GM18519 (cell line): Measurements from ENCODE around the gene SULT1A1.

Experiments used
- ATAC-seq: cut with Tn5 transposase; IDR thresholded peaks from one replicate; pipeline ENCODE4 v1.9.1; 2021; ENCODE audit warnings: mild to moderate bottlenecking, moderate library complexity; ENCODE audit not compliant: unreplicated experiment, low FRiP score

SULT1A1 gene

DNA sequence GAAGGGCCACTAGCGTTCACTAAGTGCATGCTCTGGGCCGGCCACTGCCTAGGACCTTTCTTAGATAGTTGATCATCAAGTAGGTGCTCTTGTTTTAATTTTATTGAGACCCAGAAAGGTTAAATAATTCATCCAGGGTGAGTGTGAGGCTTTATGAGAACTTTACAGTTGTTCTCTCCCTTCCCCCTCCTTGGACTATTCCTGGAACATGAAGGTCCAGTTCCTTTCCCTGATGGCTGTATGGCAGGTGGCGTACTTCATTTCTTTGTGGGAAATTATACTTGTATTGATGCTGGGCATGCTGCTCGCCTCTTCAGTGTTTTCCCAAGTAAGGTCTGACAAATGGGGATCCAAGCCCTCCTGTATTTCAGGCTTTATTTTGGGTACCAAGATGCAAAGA lies 47.6 kb downstream of the SULT1A1 start:
- no peak for ATAC-seq

DNA sequence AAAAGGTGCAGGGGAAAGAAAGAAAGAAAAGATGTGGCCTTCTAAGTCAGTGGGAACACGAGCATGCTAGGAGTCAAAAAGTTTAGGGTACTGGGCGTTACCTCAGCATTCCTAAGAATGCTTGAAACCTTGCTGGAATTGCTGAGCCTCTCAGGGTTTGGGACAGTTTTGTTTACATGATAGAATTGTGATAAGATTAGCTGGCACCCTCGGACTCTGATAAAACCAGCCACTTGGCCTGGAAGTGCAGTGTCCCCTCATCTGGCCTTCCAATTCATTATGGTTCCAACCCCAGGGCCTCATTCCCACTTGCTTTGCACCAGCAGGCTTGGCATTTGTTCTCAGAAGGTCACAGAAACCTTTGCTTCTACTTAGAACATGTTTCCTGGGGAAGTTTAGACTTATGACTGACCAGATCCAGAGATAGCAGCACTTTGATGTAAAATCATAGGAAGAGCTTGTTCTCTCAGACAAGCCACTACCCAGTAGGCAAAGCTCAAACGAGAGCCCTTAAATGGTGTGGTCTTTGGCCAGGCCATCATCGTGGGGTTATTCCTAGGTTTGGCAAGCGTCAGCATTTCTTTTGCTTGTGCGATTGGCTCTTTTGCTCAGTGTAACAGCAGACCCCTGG lies 48.2 kb downstream of the SULT1A1 start:
- no peak for ATAC-seq

DNA sequence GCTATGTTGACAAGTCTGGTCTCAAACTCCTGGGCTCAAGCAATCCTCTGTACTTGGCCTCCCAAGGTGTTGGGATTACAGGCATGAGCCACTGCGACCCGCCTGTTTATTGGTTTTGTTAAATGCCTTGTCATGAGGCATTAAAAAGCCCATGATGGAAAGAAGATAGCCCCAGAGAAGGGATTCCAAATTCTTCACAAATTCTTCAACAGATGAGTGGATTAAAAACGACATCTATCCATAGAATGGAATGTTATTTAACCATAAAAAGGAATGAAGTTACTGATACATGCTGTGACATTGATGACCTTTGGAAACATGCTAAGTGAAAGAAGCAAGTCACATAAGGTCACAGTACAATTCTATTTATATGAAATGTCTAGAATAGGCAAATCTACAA lies 51.4 kb downstream of the SULT1A1 start:
- ATAC-seq, result no peak

DNA sequence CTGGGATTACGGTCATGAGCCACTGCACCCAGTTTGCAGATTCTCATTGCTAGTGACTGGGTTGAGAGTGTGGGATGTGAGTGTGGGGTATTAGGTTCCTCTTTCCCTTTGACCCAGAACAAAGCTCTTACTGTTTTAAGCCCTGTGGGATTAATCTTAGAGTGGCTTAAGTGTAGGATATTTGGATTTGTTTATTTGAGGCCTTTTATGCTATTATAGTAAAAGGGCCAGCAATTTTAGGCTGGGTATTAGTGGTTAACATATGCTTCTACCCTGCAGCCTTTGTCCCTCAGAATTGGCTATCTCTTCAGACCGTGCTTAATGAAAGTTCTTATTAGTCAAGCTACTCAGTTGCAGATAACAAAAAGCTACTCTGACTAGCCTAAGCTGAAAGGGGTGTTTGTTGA lies 52.9 kb downstream of the SULT1A1 start:
- ATAC-seq, result no peak

DNA sequence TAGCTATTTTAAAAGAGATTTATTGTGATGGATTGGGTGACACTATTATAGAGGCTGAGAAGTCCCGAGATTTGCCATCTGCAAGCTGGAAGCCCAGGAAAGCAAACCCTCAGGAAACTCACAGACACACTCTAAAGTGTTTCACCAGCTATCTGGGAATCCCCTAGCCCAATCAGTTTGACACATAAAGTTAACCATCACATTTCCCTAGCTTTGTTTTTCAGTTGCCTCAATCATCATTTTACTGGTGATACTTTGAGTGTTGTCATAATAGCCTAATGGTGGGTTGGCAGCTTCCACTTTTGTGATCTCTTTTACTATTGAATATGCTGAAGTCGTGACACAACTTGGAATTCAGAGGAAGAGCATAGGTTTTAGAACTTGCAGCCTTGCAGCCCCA lies 54.3 kb downstream of the SULT1A1 start:
- no peak for ATAC-seq
